CD4-positive, alpha-beta T cell treated with Interleukin-6 at 100 ng/mL for 8 hours (primary cell): ENCODE results near the gene KCNIP3.
"Not testable (repeated sequence)": the region's sequence is repeated elsewhere in the genome, so short reads cannot be mapped to it uniquely, and the experiment has no call there.

Experiments
- DNase-seq: peaks from one replicate; pipeline ENCODE4 v3.0.0-alpha.2; 2020; ENCODE audit warnings: mixed read lengths, low spot score

The KCNIP3 gene

GRCh38 chr2:95386031-95386430 lies 88.9 kb downstream of the KCNIP3 start:
- no peak for DNase-seq

- DNase-seq: no peak
Observed at GRCh38 chr2:95387358-95387757, 90.2 kb downstream of the KCNIP3 start.

GRCh38 chr2:95388091-95388692 lies 91.0 kb downstream of the KCNIP3 start:
- no peak for DNase-seq

DNA sequence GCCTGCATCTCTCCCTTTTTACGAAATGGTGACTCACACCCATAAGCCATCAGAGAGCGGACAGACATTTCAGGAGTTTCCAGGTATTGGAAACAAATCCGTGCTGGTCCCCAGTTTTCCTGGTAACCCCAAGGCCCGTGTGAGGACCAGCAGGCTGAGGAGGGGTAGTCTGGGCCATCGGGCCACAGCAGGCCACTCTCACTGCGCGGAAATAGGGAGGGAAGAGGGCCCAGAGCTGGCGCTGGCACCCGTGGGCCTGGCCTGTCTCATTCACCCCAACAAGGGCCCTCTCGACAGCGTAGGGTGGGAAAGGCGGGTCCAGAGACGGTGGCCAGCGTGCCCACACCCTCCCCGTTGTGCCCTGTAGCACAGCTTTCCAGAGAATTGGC lies 91.7 kb downstream of the KCNIP3 start:
- DNase-seq: no peak

- DNase-seq: no peak
Observed at GRCh38 chr2:95389245-95390119, 92.3 kb downstream of the KCNIP3 start.

DNA sequence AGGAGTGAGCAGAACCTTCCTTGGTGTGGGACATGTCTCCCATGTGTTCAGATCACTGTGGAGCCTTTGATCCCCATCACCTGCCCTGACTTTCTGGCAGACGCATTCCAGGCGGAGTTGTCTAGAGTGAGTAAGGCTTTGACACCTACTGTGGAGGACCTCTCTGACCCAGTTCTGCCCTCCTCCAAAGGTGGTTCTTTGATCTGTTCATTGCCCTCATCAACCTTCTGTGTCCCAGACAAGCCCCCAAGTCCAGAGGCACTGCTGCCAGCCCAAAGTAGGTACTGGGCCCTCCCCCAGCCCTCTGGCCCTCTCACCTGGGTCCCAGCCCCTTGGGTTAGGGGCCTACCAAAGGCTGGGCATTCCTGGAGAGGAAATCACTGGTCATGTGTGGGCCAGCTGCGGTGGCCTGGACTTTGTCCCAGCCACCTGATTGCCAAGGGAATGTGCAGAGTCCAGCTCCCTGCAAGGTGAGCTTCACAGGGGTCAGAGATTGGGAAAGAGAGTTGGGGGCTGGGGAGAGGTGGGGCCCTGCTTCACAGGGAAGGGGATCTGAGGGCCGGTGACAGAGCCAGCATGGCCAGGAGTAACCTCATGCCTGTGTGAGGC lies 93.2 kb downstream of the KCNIP3 start:
- DNase-seq: no peak

DNA sequence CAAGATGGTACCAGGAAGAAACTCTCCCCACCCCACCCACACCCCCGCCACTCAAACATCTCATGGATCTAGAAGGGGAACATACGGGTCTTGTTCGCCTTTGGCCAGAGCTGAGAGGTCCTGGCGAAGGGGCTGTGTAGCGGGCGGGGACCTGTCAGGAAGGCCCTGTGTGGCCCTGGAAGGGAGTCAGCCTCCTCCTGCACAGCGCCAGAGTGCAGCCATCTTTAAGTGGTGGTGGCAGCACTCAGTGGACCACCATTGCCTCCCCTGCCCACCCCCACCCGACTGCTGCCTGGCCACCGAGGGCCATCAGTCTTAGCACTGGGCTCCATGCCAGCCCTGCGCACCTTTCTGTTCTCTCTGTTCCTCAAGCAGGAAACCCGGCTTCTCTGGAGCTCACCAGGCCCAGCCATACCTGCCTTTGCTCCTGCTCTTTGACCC lies 93.8 kb downstream of the KCNIP3 start:
- no peak for DNase-seq

GRCh38 chr2:95391641-95392310 lies 94.6 kb downstream of the KCNIP3 start:
- DNase-seq: no peak

GRCh38 chr2:95392320-95392719 lies 95.2 kb downstream of the KCNIP3 start:
- DNase-seq: no peak

- DNase-seq: no peak
Observed at GRCh38 chr2:95392730-95393455, 95.7 kb downstream of the KCNIP3 start.

- DNase-seq: no peak
Observed at GRCh38 chr2:95393901-95394300, 96.8 kb downstream of the KCNIP3 start.

DNA sequence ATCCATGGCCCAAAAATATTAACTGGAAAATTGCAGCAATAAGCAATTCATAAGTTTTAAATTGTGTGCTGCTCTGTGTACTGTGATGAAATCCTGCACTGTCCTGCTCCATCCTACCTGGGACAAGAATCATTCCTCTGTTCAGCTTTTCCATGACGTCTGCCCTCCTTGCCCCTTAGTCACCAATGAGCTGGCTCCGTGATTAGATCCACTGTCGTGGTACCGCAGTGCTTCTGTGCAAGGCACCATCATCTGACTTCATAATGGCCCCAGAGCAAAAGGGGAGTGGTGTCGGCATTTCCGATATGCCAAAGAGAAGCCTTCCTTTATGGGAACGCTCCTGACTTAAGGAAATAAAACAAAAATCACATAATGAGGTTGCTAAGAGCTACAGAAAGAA lies 101.9 kb downstream of the KCNIP3 start:
- no peak for DNase-seq

- DNase-seq: no peak
Observed at GRCh38 chr2:95401480-95401879, 104.3 kb downstream of the KCNIP3 start.

GRCh38 chr2:95402004-95402369 lies 104.8 kb downstream of the KCNIP3 start:
- DNase-seq: not testable (repeated sequence)

DNA sequence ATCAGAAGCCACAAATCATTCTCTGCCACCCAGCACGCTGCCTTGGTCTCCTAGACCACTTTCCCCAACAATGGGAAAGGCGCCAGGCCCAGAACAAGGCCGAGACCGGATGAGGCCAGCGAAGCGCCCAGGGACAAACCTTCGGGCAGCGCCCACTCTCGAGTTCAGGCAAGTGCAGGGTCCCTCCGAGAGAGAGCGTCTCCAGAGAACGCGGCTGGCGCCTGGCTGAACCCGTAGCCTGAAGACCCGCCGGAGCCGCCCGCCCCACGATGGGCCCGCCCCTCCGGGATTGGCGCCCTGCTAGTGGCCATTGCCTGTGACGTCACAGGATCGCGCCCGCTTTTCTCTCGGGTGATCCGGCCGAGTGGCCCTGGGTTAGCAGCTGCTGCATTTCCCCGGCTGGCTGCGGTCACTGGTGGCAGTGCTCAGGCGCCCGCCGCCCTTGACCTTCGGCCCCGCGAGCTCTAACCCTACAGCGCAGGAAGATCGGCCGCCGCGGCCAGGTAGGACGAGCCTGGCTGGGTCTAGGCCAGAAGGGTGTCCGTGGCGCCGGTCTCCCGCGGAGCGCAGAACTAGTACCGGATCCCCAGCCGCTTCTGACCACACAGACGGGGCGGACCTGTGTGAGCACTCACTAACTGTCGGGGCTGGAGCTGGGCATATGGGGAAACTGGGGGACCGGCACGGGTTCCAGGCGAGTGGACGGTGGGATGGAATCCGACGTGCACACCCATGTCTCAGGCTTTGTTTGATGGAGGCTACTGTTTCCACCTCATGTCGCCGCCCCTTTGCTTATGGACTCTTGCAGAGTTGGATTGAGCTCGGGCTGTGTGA lies 105.4 kb downstream of the KCNIP3 start, which contains the start of gene FAHD2A:
FAHD2A (plus strand) TSS at position 339 of the 834 bp plus-strand sequence. CDS start 2,851 bp downstream, outside the sequence.
- peak; percentile 90 for DNase-seq

DNA sequence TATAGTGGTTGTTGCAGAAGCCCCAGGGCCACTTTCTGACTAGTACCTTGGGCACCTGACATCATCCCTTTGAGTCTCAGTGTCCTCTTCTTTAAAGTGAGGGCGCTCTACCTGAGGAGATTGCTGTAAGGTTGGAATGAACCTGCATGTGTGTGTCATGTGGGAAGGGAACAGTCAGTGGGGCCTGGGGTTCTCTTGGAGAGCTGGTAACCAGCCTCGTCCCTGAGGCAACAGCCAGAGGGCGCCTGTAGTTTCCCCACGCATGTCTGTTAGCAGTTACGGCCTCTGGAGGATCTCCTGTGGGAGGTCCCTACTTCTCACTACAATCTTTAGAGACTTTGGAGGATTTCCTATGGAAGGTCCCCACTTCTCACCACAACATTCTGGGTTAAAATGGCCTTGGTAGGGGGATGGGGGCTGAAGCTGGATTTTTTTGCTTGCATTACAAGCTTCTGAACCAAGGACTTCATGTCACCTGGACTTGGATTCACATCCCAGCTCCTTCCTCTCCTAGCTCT lies 106.1 kb downstream of the KCNIP3 start:
- DNase-seq: not testable (repeated sequence)

DNA sequence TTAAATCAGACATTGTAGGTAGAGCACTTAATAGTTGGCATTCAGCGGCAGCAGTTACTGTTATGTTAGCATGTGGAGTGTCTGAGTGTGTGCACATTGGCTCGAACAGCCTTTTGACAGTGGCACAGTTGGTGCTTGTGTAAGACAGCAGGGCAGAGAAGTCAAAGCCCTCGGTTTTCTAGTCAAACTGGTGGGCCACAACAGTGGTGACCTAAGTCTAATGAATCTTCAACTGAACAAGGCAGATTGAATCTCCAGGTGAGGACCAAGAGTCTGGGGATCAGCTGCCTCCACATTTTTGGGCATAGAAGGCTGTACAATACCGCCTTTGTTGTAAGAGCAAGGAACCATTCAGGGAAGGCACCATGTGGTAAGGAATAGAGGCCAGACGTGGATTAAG lies 106.7 kb downstream of the KCNIP3 start:
- not testable (repeated sequence) for DNase-seq

- not testable (repeated sequence) for DNase-seq
Observed at GRCh38 chr2:95404676-95405075, 107.5 kb downstream of the KCNIP3 start.

GRCh38 chr2:95411239-95411638 lies 114.1 kb downstream of the KCNIP3 start:
- not testable (repeated sequence) for DNase-seq

GRCh38 chr2:95414015-95414594 lies 117.0 kb downstream of the KCNIP3 start:
- DNase-seq: peak; percentile 40
